IMR-90 (cell line): ENCODE data around the gene NUP58. TPM values are rescaled to one million over a fixed set of nuclear protein-coding genes. Genes with fewer than 3 reads are reported as not detected.

Experiments
- ATAC-seq: fragments of 200-7000 bp; cut with Tn5 transposase; 2 replicates; pipeline ENCODE4 v1.9.1; 2020; ENCODE audit warnings: low read depth, mild to moderate bottlenecking, moderate library complexity
- BruUV-seq: library from RNA; stranded (reverse); fragments of 400-500 nt; replicated peaks from 2 replicates; lab custom pipeline; 2021; lab: Mats Ljungman, UMichigan
- CTCF ChIA-PET: fragments of 300-600 bp; formaldehyde crosslinking; extraction: SDS; loops from one replicate; lab custom pipeline; 2021; ENCODE audit warnings: antibody characterized with exemption; lab: Yijun Ruan, JAX
- POLR2A ChIA-PET: fragments of 300-600 bp; sonication (Branson Sonifier 250); formaldehyde crosslinking; loops from one replicate; lab custom pipeline; 2022; ENCODE audit warnings: antibody characterized with exemption; ENCODE audit not compliant: unreplicated experiment; lab: Charles Lee
- DNase-seq: peaks from one replicate; pipeline ENCODE4 v3.0.0; 2013
- H2AFZ ChIP-seq: replicated peaks from 2 replicates; pipeline ENCODE3; 2013; ENCODE audit warnings: low read length, mild to moderate bottlenecking; ENCODE audit not compliant: poor library complexity
- H2AK5ac ChIP-seq: 2 replicates; pipeline ENCODE4 v1.6.1; 2013; ENCODE audit warnings: low read depth, low read length, inconsistent platforms
- H2AK9ac ChIP-seq: replicated peaks from 2 replicates; pipeline ENCODE3; 2013; ENCODE audit warnings: mild to moderate bottlenecking, low read depth, low read length, moderate library complexity; ENCODE audit not compliant: poor library complexity
- H2BK120ac ChIP-seq: 2 replicates; pipeline ENCODE4 v1.6.1; 2013; ENCODE audit warnings: low read depth, low read length, inconsistent platforms
- H2BK15ac ChIP-seq: 3 replicates; pipeline ENCODE4 v1.6.1; 2013; ENCODE audit warnings: low read depth, low read length, inconsistent platforms
- H2BK20ac ChIP-seq: 2 replicates; pipeline ENCODE4 v1.6.1; 2013; ENCODE audit warnings: low read depth, mild to moderate bottlenecking, inconsistent platforms, low read length, moderate library complexity
- H2BK5ac ChIP-seq: 2 replicates; pipeline ENCODE4 v1.6.1; 2013; ENCODE audit warnings: mild to moderate bottlenecking, low read depth, low read length, inconsistent platforms; ENCODE audit not compliant: poor library complexity, severe bottlenecking
- H3K14ac ChIP-seq: replicated peaks from 2 replicates; pipeline ENCODE4 v1.6.1; 2013; ENCODE audit warnings: low read depth, low read length, inconsistent platforms
- H3K18ac ChIP-seq: 2 replicates; pipeline ENCODE4 v1.6.1; 2013; ENCODE audit warnings: low read depth, low read length, control low read depth
- H3K23ac ChIP-seq: 2 replicates; pipeline ENCODE4 v1.6.1; 2013; ENCODE audit warnings: low read depth, low read length, inconsistent platforms
- H3K27ac ChIP-seq: 2 replicates; pipeline ENCODE4 v1.5.1; 2013; ENCODE audit warnings: mild to moderate bottlenecking, control low read depth, low read length; ENCODE audit not compliant: insufficient read depth
- H3K27me3 ChIP-seq: 2 replicates; pipeline ENCODE4 v1.6.1; 2013; ENCODE audit warnings: low read length; ENCODE audit not compliant: control insufficient read depth, insufficient read depth
- H3K36me3 ChIP-seq: 2 replicates; pipeline ENCODE4 v1.6.1; 2013; ENCODE audit warnings: low read length, mixed read lengths; ENCODE audit not compliant: control insufficient read depth, insufficient read depth
- H3K4ac ChIP-seq: 2 replicates; pipeline ENCODE4 v1.6.1; 2013; ENCODE audit warnings: low read depth, low read length, inconsistent platforms
- H3K4me1 ChIP-seq: 2 replicates; pipeline ENCODE4 v1.6.1; 2013; ENCODE audit warnings: low read length, mixed read lengths; ENCODE audit not compliant: control insufficient read depth, insufficient read depth
- H3K4me2 ChIP-seq: 2 replicates; pipeline ENCODE4 v1.6.1; 2013; ENCODE audit warnings: low read depth, mild to moderate bottlenecking, control low read depth, low read length, moderate library complexity
- H3K4me3 ChIP-seq: 2 replicates; pipeline ENCODE4 v1.5.1; 2013; ENCODE audit warnings: low read depth, mild to moderate bottlenecking, control low read depth, low read length, moderate library complexity; ENCODE audit not compliant: insufficient read depth
- H3K56ac ChIP-seq: 2 replicates; pipeline ENCODE4 v1.6.1; 2013; ENCODE audit warnings: low read length, inconsistent platforms; ENCODE audit not compliant: insufficient read depth; ENCODE audit errors: extremely low read depth
- H3K79me1 ChIP-seq, 2 experiments: 2 replicates each; pipeline ENCODE4 v1.6.1; 2013; ENCODE audit warnings: low read length in 2 of 2, inconsistent platforms in 1 of 2, low read depth in 1 of 2
- H3K9ac ChIP-seq: 2 replicates; pipeline ENCODE4 v1.6.1; 2013; ENCODE audit warnings: low read depth, low read length, control low read depth
- H3K9me1 ChIP-seq: 2 replicates; pipeline ENCODE4 v1.6.1; 2013; ENCODE audit warnings: low read length, inconsistent platforms; ENCODE audit not compliant: insufficient read depth
- H3K9me3 ChIP-seq: 2 replicates; pipeline ENCODE4 v1.6.1; 2013; ENCODE audit warnings: low read length; ENCODE audit not compliant: control insufficient read depth, insufficient read depth
- H4K20me1 ChIP-seq: 2 replicates; pipeline ENCODE4 v1.6.1; 2013; ENCODE audit warnings: low read length, inconsistent platforms; ENCODE audit not compliant: insufficient read depth
- H4K5ac ChIP-seq: 2 replicates; pipeline ENCODE4 v1.6.1; 2013; ENCODE audit warnings: mild to moderate bottlenecking, low read depth, low read length, control low read depth
- H4K8ac ChIP-seq, 2 experiments: 2 replicates each; pipeline ENCODE4 v1.6.1; 2013; ENCODE audit warnings: low read depth in 2 of 2, low read length in 2 of 2, control low read depth in 1 of 2, inconsistent platforms in 1 of 2
- H4K91ac ChIP-seq: 2 replicates; pipeline ENCODE4 v1.6.1; 2013; ENCODE audit warnings: low read depth, low read length, inconsistent platforms; ENCODE audit not compliant: insufficient read depth
- CTCF ChIP-seq: conservative IDR thresholded peaks from 2 replicates; pipeline ENCODE4 v1.5.1; 2012; ENCODE audit warnings: mild to moderate bottlenecking, low read depth, low read length, improper control_type of control experiment
- SMC3 ChIP-seq: fragments of 150-350 bp; IDR thresholded peaks from 2 replicates; pipeline ENCODE4 v1.6.1; 2016; ENCODE audit warnings: low read depth, mild to moderate bottlenecking, antibody characterized with exemption, low read length, moderate library complexity
- WGBS, 2 experiments: methylation state at CpG; one replicate each; pipeline versions ENCODE4 v1.1.5 to v1.1.7; 2013; ENCODE audit warnings: missing lambda C conversion rate in 2 of 2; ENCODE audit not compliant: insufficient read length in 1 of 2; ENCODE audit errors: extremely low coverage in 2 of 2; 5-methylcytosine and 5-hydroxymethylcytosine counted together
- dilution Hi-C: fragments of 300-500 bp; cut with HindIII; formaldehyde crosslinking; loops from one replicate; pipeline ENCODE4 v1.14.3; 2018; ENCODE audit warnings: low sequenced_read_pairs; ENCODE audit not compliant: unreplicated experiment
- in situ Hi-C: fragments of 300-500 bp; cut with MboI; formaldehyde crosslinking; loops from 3 replicates; pipeline ENCODE4 v1.14.3; 2019; ENCODE audit warnings: low sequenced_read_pairs, inconsistent platforms, mixed read lengths
- intact Hi-C: fragments of 100-400 bp; cut with micrococcal nuclease; formaldehyde crosslinking; loops from 2 replicates; pipeline ENCODE4 v1.10.0; 2022
- polyA plus RNA-seq, 3 experiments: library from polyadenylated mRNA; depleted of rRNA; stranded (reverse); fragments of >200 nt; gene quantifications; 2 replicates each; pipeline ENCODE4 v1.2.3, GENCODE V29; 2012; ENCODE audit warnings: low replicate concordance in 1 of 3
- total RNA-seq: library from RNA; depleted of rRNA; stranded (reverse); fragments of >200 nt; gene quantifications from 2 replicates; pipeline ENCODE4 v1.2.3, GENCODE V29; 2012

Gene NUP58
- total and polyA plus RNA-seq, 2 of the 4 experiments (the other 2 are of a cell fraction), result 29.7 to 50.7 TPM

GRCh38 chr13:25252752-25253151, 48.7 kb upstream of the NUP58 start:
- H3K9ac ChIP-seq, result no peak overlapping the region
- H3K4me3 ChIP-seq, result no peak overlapping the region
- H2AK5ac ChIP-seq, result no peak overlapping the region
- H4K91ac ChIP-seq, result no peak overlapping the region
- no peak overlapping the region for H2AFZ ChIP-seq
- in situ Hi-C loops (no loop called here), intact Hi-C loops (no loop called here), dilution Hi-C loops (no loop called here)
- H4K8ac ChIP-seq, result no peak overlapping the region
- CTCF ChIA-PET, result no interaction called here
- H3K4me2 ChIP-seq, result no peak overlapping the region
- H3K18ac ChIP-seq, result no peak overlapping the region
- no peak for TF ChIP-seq SMC3
- TF ChIP-seq CTCF, result no peak
- H3K9me3 ChIP-seq, result no peaks in the 10 kb centered on the region
- H3K27me3 ChIP-seq, result no peaks in the 10 kb centered on the region
- no peak overlapping the region for H2BK15ac ChIP-seq
- H2BK20ac ChIP-seq, result no peak overlapping the region
- no peak overlapping the region for H2AK9ac ChIP-seq
- no TSS peak for BruUV-seq
- WGBS, 2 experiments, result no CpG with 5 or more reads among the region's 2 CpGs
- H3K56ac ChIP-seq, result no peak overlapping the region
- no peak overlapping the region for H2BK120ac ChIP-seq
- H3K79me1 ChIP-seq, result no peaks in the 10 kb centered on the region
- H3K4me1 ChIP-seq, result no peaks in the 10 kb centered on the region
- DNase-seq (no peak), ATAC-seq (no peak)
- H2BK5ac ChIP-seq, result no peak overlapping the region
- H3K14ac ChIP-seq, result no peak overlapping the region
- no peaks in the 10 kb centered on the region for H4K20me1 ChIP-seq
- peaks cover 12% of the 10 kb centered on the region for H3K36me3 ChIP-seq
- no peak overlapping the region for H4K5ac ChIP-seq
- POLR2A ChIA-PET, result interaction anchor here (0.5 kb wide), 1 partner anchor 10 kb away, joined by 4 read pairs; no protein-coding TSS in a partner anchor
- no peak overlapping the region for H3K27ac ChIP-seq
- no peaks in the 10 kb centered on the region for H3K9me1 ChIP-seq
- no peak overlapping the region for H3K23ac ChIP-seq
- H3K4ac ChIP-seq, result no peak overlapping the region
